MCF 10A (cell line): ENCODE measurements around the gene ECE1. TPM values are rescaled to one million over a fixed set of nuclear protein-coding genes. Genes with fewer than 3 reads are reported as not detected.

Source experiments
- BruUV-seq: library from RNA; stranded (reverse); fragments of 400-500 nt; replicated peaks from 2 replicates; lab custom pipeline; 2021; lab: Mats Ljungman, UMichigan
- CTCF ChIA-PET: fragments of 300-600 bp; sonication (Branson Sonifier 250); formaldehyde crosslinking; extraction: SDS; loops from one replicate; lab custom pipeline; 2021; ENCODE audit warnings: antibody characterized with exemption, inconsistent platforms; lab: Yijun Ruan, JAX
- POLR2A ChIA-PET: fragments of 300-600, 350-650 bp; sonication (Branson Sonifier 250); formaldehyde crosslinking; extraction: SDS; loops from one replicate; lab custom pipeline; 2020; ENCODE audit warnings: antibody characterized with exemption, inconsistent platforms; lab: Yijun Ruan, JAX
- DNase-seq: peaks from one replicate; pipeline ENCODE4 v3.0.0-alpha.2; 2018; ENCODE audit not compliant: unreplicated experiment
- H3K27ac Mint-ChIP-seq: one replicate; pipeline ENCODE4 v1.8.0; 2022; ENCODE audit warnings: mild to moderate bottlenecking, low read depth, mixed read lengths; ENCODE audit not compliant: unreplicated experiment
- H3K27me3 Mint-ChIP-seq: one replicate; pipeline ENCODE4 v1.8.0; 2022; ENCODE audit warnings: mixed read lengths; ENCODE audit not compliant: insufficient read depth, unreplicated experiment
- H3K36me3 Mint-ChIP-seq: one replicate; pipeline ENCODE4 v1.8.0; 2022; ENCODE audit warnings: mild to moderate bottlenecking, moderate library complexity, mixed read lengths; ENCODE audit not compliant: insufficient read depth, unreplicated experiment
- H3K4me1 Mint-ChIP-seq: one replicate; pipeline ENCODE4 v1.8.0; 2022; ENCODE audit warnings: mixed read lengths; ENCODE audit not compliant: insufficient read depth, unreplicated experiment
- H3K4me3 Mint-ChIP-seq: one replicate; pipeline ENCODE4 v1.8.0; 2022; ENCODE audit warnings: mild to moderate bottlenecking, moderate library complexity, mixed read lengths; ENCODE audit not compliant: unreplicated experiment
- H3K9me3 Mint-ChIP-seq: one replicate; pipeline ENCODE4 v1.8.0; 2022; ENCODE audit warnings: mixed read lengths; ENCODE audit not compliant: unreplicated experiment
- CTCF ChIP-seq: fragments of 200-600 bp; IDR thresholded peaks from one replicate; pipeline ENCODE4 v1.8.0; 2022; ENCODE audit warnings: antibody characterized with exemption, mild to moderate bottlenecking; ENCODE audit not compliant: unreplicated experiment
- intact Hi-C: fragments of 100-400 bp; cut with micrococcal nuclease; formaldehyde crosslinking; loops from 2 replicates; pipeline ENCODE4 v1.14.1; 2022
- total RNA-seq: library from RNA; stranded (reverse); gene quantifications from 2 replicates; pipeline ENCODE4 v1.2.3, GENCODE V29; 2022

ECE1 gene
- total RNA-seq, 1 experiment from 2014 or later = 40.0 TPM

DNA sequence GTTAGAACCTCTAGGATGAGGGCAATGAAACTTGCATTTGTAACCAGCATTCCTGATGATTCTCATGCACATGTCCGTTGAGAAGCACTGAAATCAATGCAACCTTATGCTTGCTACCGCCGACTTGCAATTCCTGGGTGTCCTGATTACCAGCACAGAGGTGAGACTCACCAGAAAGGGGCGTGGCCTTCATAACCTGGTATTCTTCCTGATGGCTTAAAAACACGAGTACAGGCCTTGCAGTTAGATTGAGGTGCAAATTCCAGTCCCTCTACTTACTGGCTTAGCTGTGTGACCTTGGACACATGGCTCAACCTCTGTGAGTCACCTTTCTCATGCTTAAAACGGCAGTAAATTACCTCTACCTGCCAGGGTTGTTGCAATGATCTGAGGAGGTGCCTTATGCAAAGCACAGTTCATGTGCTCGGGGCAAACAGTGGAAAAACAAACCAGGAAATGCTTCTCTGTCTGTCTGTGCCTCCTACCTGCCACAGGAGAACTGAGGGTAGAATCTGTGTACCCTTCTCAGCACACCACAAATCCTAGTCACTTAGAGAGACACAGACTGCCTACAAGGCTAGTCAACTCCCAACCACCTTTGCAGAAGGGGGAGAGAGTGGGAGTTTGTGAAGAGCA, 39.1 kb upstream of the ECE1 start:
- no TSS peak for BruUV-seq
- DNase-seq = peak; percentile 86
- Mint-ChIP-seq H3K36me3 (peaks cover 11% of the 10 kb centered on the region), H3K27ac (peak overlapping the region; percentile 91), H3K27me3 (no peaks in the 10 kb centered on the region), H3K4me3 (peak overlapping the region; percentile 23), H3K4me1 (peaks cover 40% of the 10 kb centered on the region), H3K9me3 (no peaks in the 10 kb centered on the region)
- ChIA-PET CTCF (interaction anchor here (2.6 kb wide), 1 partner anchor 97 kb away, joined by 10 read pairs; no protein-coding TSS in a partner anchor), POLR2A (interaction anchor here (0.7 to 2.4 kb wide), 4 partner anchors 8 to 68 kb away, joined by 3 to 8 read pairs (median 7); no protein-coding TSS in a partner anchor)
- intact Hi-C loops = no loop called here
- TF ChIP-seq CTCF = no peak

- Mint-ChIP-seq H3K4me3 (no peak overlapping the region), H3K27ac (peak overlapping the region; percentile 9), H3K36me3 (peaks cover 11% of the 10 kb centered on the region), H3K4me1 (peaks cover 52% of the 10 kb centered on the region), H3K27me3 (no peaks in the 10 kb centered on the region), H3K9me3 (no peaks in the 10 kb centered on the region)
- ChIA-PET POLR2A (no interaction called here), CTCF (interaction anchor here (0.7 to 3.4 kb wide), 2 partner anchors 73 to 966 kb away, joined by 3 to 17 read pairs; no protein-coding TSS in a partner anchor)
- intact Hi-C loops = no loop called here
- no TSS peak for BruUV-seq
- no peak for TF ChIP-seq CTCF
- DNase-seq = no peak
These were observed 37.5 kb upstream of the ECE1 start for GRCh38 chr1:21327566-21328323.

DNA sequence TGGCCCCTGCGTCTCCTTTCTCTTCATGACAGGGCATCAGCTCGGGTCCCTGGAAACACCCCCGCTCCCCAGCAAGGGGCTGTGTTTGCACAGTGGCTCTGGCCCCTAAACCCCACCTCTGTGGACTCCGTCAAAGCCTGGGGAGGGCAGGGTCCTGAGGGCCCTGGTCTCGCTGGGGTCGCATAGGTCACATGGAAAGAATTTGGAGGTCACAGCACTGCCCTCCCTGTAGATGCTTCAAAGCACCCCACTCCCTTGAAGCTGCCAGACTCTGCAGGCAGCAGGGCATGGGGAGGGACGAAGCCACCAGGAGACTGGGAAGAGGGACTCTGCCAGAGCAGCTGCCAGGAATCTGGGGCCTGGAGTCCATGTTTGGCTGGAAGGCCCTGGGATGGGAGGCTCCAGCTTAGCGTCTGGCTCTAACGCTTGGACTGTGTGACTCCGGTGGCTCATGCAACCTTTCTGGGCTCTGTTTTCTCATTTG, 36.6 kb upstream of the ECE1 start:
- H3K36me3 Mint-ChIP-seq = peaks cover 11% of the 10 kb centered on the region
- CTCF ChIA-PET = interaction anchor here (0.6 to 4.8 kb wide), 5 partner anchors 8 to 965 kb away, joined by 3 to 23 read pairs (median 3); partner anchors contain the start of gene CELA3B

More for the DNA sequence above, 36.6 kb upstream of the ECE1 start:
- DNase-seq = no peak
- peaks cover 57% of the 10 kb centered on the region for H3K4me1 Mint-ChIP-seq
- no peak overlapping the region for H3K4me3 Mint-ChIP-seq
- H3K27me3 Mint-ChIP-seq = no peaks in the 10 kb centered on the region
- peak overlapping the region; percentile 90 for H3K27ac Mint-ChIP-seq
- intact Hi-C loops = no loop called here
- POLR2A ChIA-PET = interaction anchor here (1.1 kb wide), 1 partner anchor 9 kb away, joined by 3 read pairs; no protein-coding TSS in a partner anchor
- no TSS peak for BruUV-seq
- H3K9me3 Mint-ChIP-seq = no peaks in the 10 kb centered on the region
- no peak for TF ChIP-seq CTCF
